IPS DF 4.7 (cell line): Measurements from ENCODE around the gene MYH8.

Experiments used
- DNase-seq: peaks from one replicate; pipeline ENCODE4 v3.0.0-alpha.2; 2013; ENCODE audit warnings: low spot score; ENCODE audit errors: extremely low read depth

The MYH8 gene

GRCh38 chr17:10384175-10384574 is 37.6 kb downstream of the MYH8 start:
- DNase-seq = no peak

GRCh38 chr17:10380631-10381408 is 40.9 kb downstream of the MYH8 start:
- no peak for DNase-seq

- DNase-seq = no peak
Observed at GRCh38 chr17:10372906-10373305, 48.8 kb downstream of the MYH8 start, which contains the start of gene MYH13. TSS of gene MYH13 (minus strand) at chr17:10373006. CDS start at chr17:10364530, 8,476 bp downstream.

- no peak for DNase-seq
Observed at GRCh38 chr17:10370016-10370608, 51.6 kb downstream of the MYH8 start.

- DNase-seq = no peak
Observed at GRCh38 chr17:10369239-10369638, 52.5 kb downstream of the MYH8 start.

- no peak for DNase-seq
Observed at GRCh38 chr17:10368561-10368960, 53.2 kb downstream of the MYH8 start.

- no peak for DNase-seq
Observed at GRCh38 chr17:10360578-10360977, 61.2 kb downstream of the MYH8 start.

GRCh38 chr17:10357768-10358167 is 64.0 kb downstream of the MYH8 start:
- DNase-seq = no peak

- DNase-seq = no peak
Observed at GRCh38 chr17:10354651-10355050, 67.1 kb downstream of the MYH8 start.

GRCh38 chr17:10352893-10353292 is 68.9 kb downstream of the MYH8 start:
- no peak for DNase-seq

GRCh38 chr17:10349403-10349802 is 72.3 kb downstream of the MYH8 start:
- no peak for DNase-seq

GRCh38 chr17:10344816-10345215 is 76.9 kb downstream of the MYH8 start:
- DNase-seq = no peak
